Measurements from ENCODE around the gene GMDS. TPM values are rescaled to one million over a fixed set of nuclear protein-coding genes. Genes with fewer than 3 reads are reported as not detected.

GMDS gene
- total RNA-seq, 1 experiment from 2014 or later: 31.1 TPM

- Mint-ChIP-seq H3K27me3 (ENCODE audit: insufficient read depth, unreplicated experiment) (no peaks in the 10 kb centered on the region), H3K27ac (ENCODE audit: unreplicated experiment) (no peak overlapping the region), H3K4me3 (ENCODE audit: unreplicated experiment) (no peak overlapping the region), H3K9me3 (ENCODE audit: unreplicated experiment) (no peaks in the 10 kb centered on the region), H3K4me1 (ENCODE audit: low read depth, unreplicated experiment) (no peaks in the 10 kb centered on the region), H3K36me3 (ENCODE audit: insufficient read depth, unreplicated experiment) (no peaks in the 10 kb centered on the region)
- Histone ChIP-seq H3K9me3 (no peaks in the 10 kb centered on the region), H3K4me1 (no peaks in the 10 kb centered on the region), H3K27me3 (replicated peaks; ENCODE audit: control insufficient read depth, insufficient read depth, low read length) (no peaks in the 10 kb centered on the region), H3K4me3 (ENCODE audit: low read depth, low read length) (no peak overlapping the region), H3K36me3 (ENCODE audit: control insufficient read depth, insufficient read depth, low read length) (no peaks in the 10 kb centered on the region)
- TF ChIP-seq, protein P1, sequence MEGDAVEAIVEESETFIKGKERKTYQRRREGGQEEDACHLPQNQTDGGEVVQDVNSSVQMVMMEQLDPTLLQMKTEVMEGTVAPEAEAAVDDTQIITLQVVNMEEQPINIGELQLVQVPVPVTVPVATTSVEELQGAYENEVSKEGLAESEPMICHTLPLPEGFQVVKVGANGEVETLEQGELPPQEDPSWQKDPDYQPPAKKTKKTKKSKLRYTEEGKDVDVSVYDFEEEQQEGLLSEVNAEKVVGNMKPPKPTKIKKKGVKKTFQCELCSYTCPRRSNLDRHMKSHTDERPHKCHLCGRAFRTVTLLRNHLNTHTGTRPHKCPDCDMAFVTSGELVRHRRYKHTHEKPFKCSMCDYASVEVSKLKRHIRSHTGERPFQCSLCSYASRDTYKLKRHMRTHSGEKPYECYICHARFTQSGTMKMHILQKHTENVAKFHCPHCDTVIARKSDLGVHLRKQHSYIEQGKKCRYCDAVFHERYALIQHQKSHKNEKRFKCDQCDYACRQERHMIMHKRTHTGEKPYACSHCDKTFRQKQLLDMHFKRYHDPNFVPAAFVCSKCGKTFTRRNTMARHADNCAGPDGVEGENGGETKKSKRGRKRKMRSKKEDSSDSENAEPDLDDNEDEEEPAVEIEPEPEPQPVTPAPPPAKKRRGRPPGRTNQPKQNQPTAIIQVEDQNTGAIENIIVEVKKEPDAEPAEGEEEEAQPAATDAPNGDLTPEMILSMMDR (IDR thresholded peaks at IDR 0.05; ENCODE audit: insufficient read depth in 1 of 2, low read depth in 1 of 2, low read length in 1 of 2, severe bottlenecking in 1 of 2, unreplicated experiment in 1 of 2): no peak
- ChIA-PET POLR2A (no interaction called here), CTCF (no interaction called here)
- no peak for DNase-seq
- BruUV-seq (replicated peaks): no TSS peak
- intact Hi-C loops (cut with micrococcal nuclease; ENCODE audit: unreplicated experiment): no loop called here
Observed at GRCh38 chr6:1739220-1739619, 506.2 kb downstream of the GMDS start.

GRCh38 chr6:1738558-1739081 is 506.8 kb downstream of the GMDS start:
- Histone ChIP-seq H3K4me3 (ENCODE audit: low read depth, low read length) (no peak overlapping the region), H3K4me1 (no peaks in the 10 kb centered on the region), H3K9me3 (no peaks in the 10 kb centered on the region), H3K27me3 (replicated peaks; ENCODE audit: control insufficient read depth, insufficient read depth, low read length) (no peaks in the 10 kb centered on the region), H3K36me3 (ENCODE audit: control insufficient read depth, insufficient read depth, low read length) (no peaks in the 10 kb centered on the region)
- no peaks in the 10 kb centered on the region for H3K27me3 Mint-ChIP-seq (ENCODE audit: insufficient read depth, unreplicated experiment)
- intact Hi-C loops (cut with micrococcal nuclease; ENCODE audit: unreplicated experiment): no loop called here
- no peak for DNase-seq
- CTCF ChIA-PET: no interaction called here
- H3K9me3 Mint-ChIP-seq (ENCODE audit: unreplicated experiment): no peaks in the 10 kb centered on the region
- H3K36me3 Mint-ChIP-seq (ENCODE audit: insufficient read depth, unreplicated experiment): no peaks in the 10 kb centered on the region
- H3K4me3 Mint-ChIP-seq (ENCODE audit: unreplicated experiment): no peak overlapping the region
- TF ChIP-seq, protein P1 (IDR thresholded peaks at IDR 0.05; ENCODE audit: insufficient read depth in 1 of 2, low read depth in 1 of 2, low read length in 1 of 2, severe bottlenecking in 1 of 2, unreplicated experiment in 1 of 2): no peak
- POLR2A ChIA-PET: no interaction called here
- no peak overlapping the region for H3K27ac Mint-ChIP-seq (ENCODE audit: unreplicated experiment)
- H3K4me1 Mint-ChIP-seq (ENCODE audit: low read depth, unreplicated experiment): no peaks in the 10 kb centered on the region
- no TSS peak for BruUV-seq (replicated peaks)

GRCh38 chr6:1737463-1738311 is 507.7 kb downstream of the GMDS start:
- BruUV-seq (replicated peaks): no TSS peak
- ChIA-PET POLR2A (no interaction called here), CTCF (no interaction called here)
- no peaks in the 10 kb centered on the region for H3K9me3 Mint-ChIP-seq (ENCODE audit: unreplicated experiment)
- Histone ChIP-seq H3K9me3 (no peaks in the 10 kb centered on the region), H3K4me1 (no peaks in the 10 kb centered on the region), H3K4me3 (ENCODE audit: low read depth, low read length) (no peak overlapping the region), H3K27me3 (replicated peaks; ENCODE audit: control insufficient read depth, insufficient read depth, low read length) (no peaks in the 10 kb centered on the region), H3K36me3 (ENCODE audit: control insufficient read depth, insufficient read depth, low read length) (no peaks in the 10 kb centered on the region)
- H3K27ac Mint-ChIP-seq (ENCODE audit: unreplicated experiment): no peak overlapping the region
- intact Hi-C loops (cut with micrococcal nuclease; ENCODE audit: unreplicated experiment): no loop called here
- DNase-seq: no peak
- no peak overlapping the region for H3K4me3 Mint-ChIP-seq (ENCODE audit: unreplicated experiment)
- TF ChIP-seq, protein P1 (IDR thresholded peaks at IDR 0.05; ENCODE audit: insufficient read depth in 1 of 2, low read depth in 1 of 2, low read length in 1 of 2, severe bottlenecking in 1 of 2, unreplicated experiment in 1 of 2): no peak
- H3K27me3 Mint-ChIP-seq (ENCODE audit: insufficient read depth, unreplicated experiment): no peaks in the 10 kb centered on the region
- H3K36me3 Mint-ChIP-seq (ENCODE audit: insufficient read depth, unreplicated experiment): no peaks in the 10 kb centered on the region
- no peaks in the 10 kb centered on the region for H3K4me1 Mint-ChIP-seq (ENCODE audit: low read depth, unreplicated experiment)

Data from Caco-2 (cell line).